ENCODE results near the gene RGS9BP. TPM values are rescaled to one million over a fixed set of nuclear protein-coding genes. Genes with fewer than 3 reads are reported as not detected.
A peak's percentile ranks its signal among the peaks of the same experiment; 100 is the strongest.

RGS9BP gene
- total RNA-seq, 2 donors from 2014 or later = 0.20 TPM; not detected in 1

- Mint-ChIP-seq H3K4me1 (ENCODE audit: low read depth in 2 of 2) (no peaks in the 10 kb centered on the region), H3K27ac (no peak within 1 kb of the TSS), H3K9me3 (no peaks in the 10 kb centered on the region), H3K27me3 (no peaks in the 10 kb centered on the region), H3K4me3 (no peak within 1 kb of the TSS), H3K36me3 (no peaks in the 10 kb centered on the region)
- no peak for ATAC-seq
- no peak for DNase-seq (ENCODE audit: low spot score)
Observed at GRCh38 chr19:32719611-32720059, 44.0 kb downstream of the RGS9BP start, which contains the start of gene TDRD12. TDRD12 (plus strand) TSS chr19:32719767; CDS start chr19:32720073, 306 bp downstream.

- Mint-ChIP-seq H3K4me3 (no peak overlapping the region), H3K9me3 (no peaks in the 10 kb centered on the region), H3K4me1 (ENCODE audit: low read depth in 2 of 2) (no peaks in the 10 kb centered on the region), H3K36me3 (no peaks in the 10 kb centered on the region), H3K27me3 (no peaks in the 10 kb centered on the region), H3K27ac (no peak overlapping the region)
- ATAC-seq (peak in 1 of 2 donors; percentile 20), DNase-seq (ENCODE audit: low spot score) (no peak)
Observed at GRCh38 chr19:32720216-32720935, 44.7 kb downstream of the RGS9BP start.

- no peaks in the 10 kb centered on the region for H3K4me1 Mint-ChIP-seq (ENCODE audit: low read depth in 2 of 2)
- DNase-seq (ENCODE audit: low spot score) (no peak), ATAC-seq (peak in 1 of 2 donors; percentile 40)
- no peak overlapping the region for H3K27ac Mint-ChIP-seq
- no peak overlapping the region for H3K4me3 Mint-ChIP-seq
- H3K27me3 Mint-ChIP-seq = no peaks in the 10 kb centered on the region
- no peaks in the 10 kb centered on the region for H3K9me3 Mint-ChIP-seq
- no peaks in the 10 kb centered on the region for H3K36me3 Mint-ChIP-seq
Observed at GRCh38 chr19:32720936-32721250, 45.2 kb downstream of the RGS9BP start.

Other genes starting within 250 kb of the RGS9BP start
- 10 to 100 TPM; 71.8 to 80.9 TPM for gene PDCD5, start 94.7 kb upstream of the RGS9BP start, total RNA-seq
- gene ANKRD27, start 668 bp upstream of the RGS9BP start, total RNA-seq = 10 to 100 TPM; 47.3 to 55.6 TPM
- gene NUDT19, start 16.0 kb downstream of the RGS9BP start, total RNA-seq = 10 to 100 TPM; 19.6 to 21.7 TPM
- under 1 TPM in 1 of 2 donors, not detected in 1; 0.29 TPM for gene TDRD12, start 43.9 kb downstream of the RGS9BP start, total RNA-seq
- under 1 TPM in 1 of 2 donors, not detected in 1; 0.31 TPM for gene SLC7A9, start 193.9 kb downstream of the RGS9BP start, total RNA-seq

All from natural killer cell treated with Interleukin-12 subunit alpha and Interleukin-12 subunit beta and Interleukin-15 and Interleukin-18, amount 100 ng/mL, for 72 hours (primary cell).